Epithelial cell of proximal tubule (primary cell): Measurements from ENCODE around the gene PKLR. TPM values are rescaled to one million over a fixed set of nuclear protein-coding genes. Genes with fewer than 3 reads are reported as not detected.
"Not testable (repeated sequence)": the region's sequence is repeated elsewhere in the genome, so short reads cannot be mapped to it uniquely, and the experiment has no call there.

ENCODE experiments used
- DNase-seq: peaks from one replicate; pipeline ENCODE4 v3.0.0-alpha.2; 2011; ENCODE audit warnings: low read depth
- H3K4me3 ChIP-seq: 2 replicates; pipeline ENCODE4 v1.5.1; 2011; ENCODE audit warnings: low read depth, mild to moderate bottlenecking, low read length
- CTCF ChIP-seq: conservative IDR thresholded peaks from 2 replicates; pipeline ENCODE4 v1.5.1; 2012; ENCODE audit warnings: low read depth, mild to moderate bottlenecking, low read length
- total RNA-seq: library from RNA; depleted of rRNA; stranded (reverse); fragments of >200 nt; gene quantifications from 2 replicates; pipeline ENCODE4 v1.2.3, GENCODE V29; 2015

Gene PKLR
- total RNA-seq: not detected in 2 replicates

- no peak for TF ChIP-seq CTCF
- no peak within 1 kb of the TSS for H3K4me3 ChIP-seq
- DNase-seq: no peak
Observed at GRCh38 chr1:155301342-155301841, at the start of gene PKLR. PKLR (minus strand) TSS chr1:155301438; CDS start chr1:155301395, 43 bp downstream.

GRCh38 chr1:155342842-155343241, 41.6 kb upstream of the PKLR start:
- H3K4me3 ChIP-seq: no peak overlapping the region
- TF ChIP-seq CTCF: no peak
- no peak for DNase-seq

GRCh38 chr1:155339515-155340097, 38.4 kb upstream of the PKLR start:
- DNase-seq: no peak
- no peak overlapping the region for H3K4me3 ChIP-seq
- no peak for TF ChIP-seq CTCF

- no peak for TF ChIP-seq CTCF
- no peak for DNase-seq
- H3K4me3 ChIP-seq: no peak overlapping the region
Observed at GRCh38 chr1:155334962-155335361, 33.7 kb upstream of the PKLR start.

DNA sequence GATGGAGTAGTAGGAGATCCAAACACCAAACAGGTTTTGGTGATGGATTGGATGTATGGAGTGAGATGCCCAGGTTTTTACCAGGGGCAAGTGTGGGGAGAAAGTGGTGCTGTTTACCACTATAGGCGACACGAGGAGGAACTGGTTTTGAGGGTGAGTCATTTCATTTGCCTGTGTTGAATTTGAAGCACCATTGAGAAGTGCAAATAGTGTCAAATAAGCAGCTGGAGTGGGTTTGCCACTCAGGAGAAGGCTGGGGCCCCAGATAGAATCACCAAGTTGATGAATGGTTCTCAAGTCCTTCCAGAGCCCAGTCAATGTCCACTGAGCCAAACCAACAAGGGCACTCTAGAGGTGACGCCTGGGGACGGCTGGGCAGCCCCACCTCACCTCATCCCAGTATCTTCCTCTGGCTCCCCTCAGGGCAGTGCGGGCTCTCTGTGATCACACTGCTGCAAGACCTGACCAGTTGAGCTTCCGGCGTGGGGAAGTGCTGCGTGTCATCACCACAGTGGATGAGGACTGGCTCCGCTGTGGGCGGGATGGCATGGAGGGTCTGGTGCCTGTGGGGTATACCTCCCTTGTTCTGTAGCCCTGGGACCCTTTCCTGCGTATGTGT, 28.9 kb upstream of the PKLR start:
- DNase-seq: no peak
- H3K4me3 ChIP-seq: no peak overlapping the region
- no peak for TF ChIP-seq CTCF

- DNase-seq, H3K4me3 ChIP-seq: not testable (repeated sequence)
Observed at GRCh38 chr1:155328856-155329255, 27.6 kb upstream of the PKLR start.

DNA sequence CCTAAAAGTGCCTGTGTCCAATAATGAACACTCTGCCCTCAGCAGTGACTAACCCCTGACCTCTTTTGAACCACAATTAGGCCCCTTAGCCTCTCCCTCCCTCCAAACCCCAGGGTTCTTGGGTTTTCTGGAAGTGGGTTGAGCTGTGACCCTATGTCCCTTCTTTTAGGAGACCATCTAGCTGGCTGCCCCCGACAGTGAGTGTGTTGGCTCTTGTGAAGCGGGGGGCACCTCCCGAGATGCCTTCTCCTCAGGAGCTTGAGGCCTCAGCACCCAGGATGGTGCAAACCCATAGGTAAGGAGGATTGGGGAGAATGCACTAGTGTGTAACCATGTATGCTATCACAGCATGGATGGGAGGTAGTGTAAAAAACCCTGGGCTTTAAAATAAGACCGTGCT, 26.7 kb upstream of the PKLR start:
- no peak for DNase-seq
- H3K4me3 ChIP-seq: no peak overlapping the region
- no peak for TF ChIP-seq CTCF
